ENCODE results near the gene OR4C3.
"Not testable (repeated sequence)": the region's sequence is repeated elsewhere in the genome, so short reads cannot be mapped to it uniquely, and the experiment has no call there.

OR4C3 gene

DNA sequence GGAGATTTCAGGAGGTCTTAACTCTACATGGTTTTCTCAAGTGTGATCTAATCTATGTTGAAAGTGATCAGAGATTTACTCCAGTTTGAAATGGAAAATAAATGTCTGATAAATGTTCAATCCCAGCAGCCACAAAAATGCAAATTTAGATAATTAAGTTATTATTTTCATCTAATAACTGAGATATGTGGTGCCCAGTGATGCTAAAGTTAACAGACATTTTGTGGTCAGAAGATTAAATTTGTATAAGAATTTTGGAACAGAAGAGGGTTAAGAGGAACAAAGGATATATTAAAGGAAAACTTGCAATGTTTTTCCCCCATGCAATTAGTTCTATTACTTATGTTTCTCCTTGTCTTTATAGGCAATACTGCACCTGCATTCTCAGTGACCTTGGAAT, at the start of gene OR4C3:
TSS of gene OR4C3 (plus strand) at position 301 of the 400 bp plus-strand sequence. CDS start 102 bp downstream, outside the sequence.
- not testable (repeated sequence) for DNase-seq (ENCODE audit: low read depth)

DNA sequence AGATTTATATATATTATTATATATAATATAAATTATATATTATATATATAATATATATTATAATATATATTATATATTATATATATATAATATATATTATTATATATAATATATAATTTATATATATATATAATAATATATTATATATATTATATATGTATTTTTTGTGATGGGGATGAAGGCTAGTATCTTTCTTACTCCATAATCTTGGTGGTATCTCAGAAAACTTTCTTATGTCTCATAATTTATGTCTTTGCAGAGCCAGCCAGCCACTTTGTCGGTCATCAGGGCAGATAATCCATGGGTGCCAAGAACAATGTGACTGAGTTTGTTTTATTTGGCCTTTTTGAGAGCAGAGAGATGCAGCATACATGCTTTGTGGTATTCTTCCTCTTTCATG, 18.8 kb upstream of the OR4C3 start, which contains the start of gene OR4S1:
TSS of gene OR4S1 (plus strand) at position 301 of the 400 bp plus-strand sequence. CDS start at position 301, 0 bp downstream.
- DNase-seq (ENCODE audit: low read depth), result no peak

DNA sequence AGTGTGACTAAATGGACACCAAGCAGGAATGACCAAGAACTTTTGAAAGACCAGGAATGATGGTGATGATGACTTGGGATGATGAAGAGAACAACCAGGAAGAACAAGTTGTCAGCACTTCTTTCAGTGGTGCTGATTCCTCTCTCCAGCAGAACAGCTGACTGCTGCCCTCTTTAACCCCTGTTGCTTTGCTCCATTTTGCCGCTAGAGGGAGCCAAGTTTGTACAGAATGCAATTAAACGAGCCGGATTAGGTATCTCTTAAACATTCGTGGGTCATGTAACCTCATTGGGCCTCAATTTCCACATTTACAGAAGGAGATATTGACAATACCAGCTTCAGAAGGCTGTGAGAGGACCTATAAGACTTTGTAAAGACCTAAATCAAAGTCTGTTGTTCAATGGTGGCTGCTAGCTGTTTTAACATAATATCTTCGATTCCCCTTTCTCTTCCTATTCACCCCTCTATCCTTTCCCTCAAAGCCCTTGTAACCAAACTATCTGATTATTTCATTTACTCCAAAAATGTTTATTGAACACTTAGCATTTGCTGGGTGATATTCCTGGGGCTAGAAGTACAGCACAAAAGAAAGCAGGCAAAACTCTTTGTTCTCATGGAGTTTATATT, 16.8 kb upstream of the OR4C3 start:
- peak; percentile 40 for DNase-seq (ENCODE audit: low read depth)

DNA sequence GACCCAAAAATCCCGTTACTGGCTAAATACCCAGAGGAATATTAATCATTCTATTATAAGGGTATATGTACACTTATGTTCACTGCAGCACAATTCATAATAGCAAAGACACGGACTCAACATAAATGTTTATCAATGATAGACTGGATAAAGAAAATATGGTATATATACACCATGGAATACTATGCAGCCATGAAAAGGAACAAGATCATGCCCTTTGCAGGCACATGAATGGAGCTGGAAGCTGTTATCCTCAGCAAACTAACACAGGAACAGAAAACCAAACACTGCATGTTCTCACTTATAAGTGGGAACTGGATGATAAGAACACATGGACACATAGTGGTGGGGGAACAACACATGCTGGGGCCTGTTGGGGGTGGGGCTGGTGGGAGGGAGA, 11.1 kb upstream of the OR4C3 start:
- not testable (repeated sequence) for DNase-seq (ENCODE audit: low read depth)

DNA sequence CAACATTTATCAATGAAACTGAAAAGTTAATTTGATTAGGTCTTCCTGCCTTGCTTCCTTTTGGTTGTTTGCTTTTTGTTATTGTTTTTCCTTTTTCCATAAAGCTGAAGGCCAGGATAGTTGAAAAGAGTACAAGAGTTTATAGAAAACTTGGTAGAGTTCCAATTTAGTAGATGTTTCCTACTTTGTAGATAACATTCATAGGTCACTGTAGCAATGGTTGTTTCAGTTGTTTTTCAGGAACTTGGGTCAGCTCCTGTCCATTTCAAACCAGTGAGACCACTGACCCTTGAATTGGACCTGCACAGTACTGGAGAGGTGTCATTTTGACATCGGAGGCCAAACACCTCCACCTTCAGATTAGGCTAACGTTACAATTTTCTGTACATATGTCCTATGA, 4.9 kb upstream of the OR4C3 start:
- not testable (repeated sequence) for DNase-seq (ENCODE audit: low read depth)

DNA sequence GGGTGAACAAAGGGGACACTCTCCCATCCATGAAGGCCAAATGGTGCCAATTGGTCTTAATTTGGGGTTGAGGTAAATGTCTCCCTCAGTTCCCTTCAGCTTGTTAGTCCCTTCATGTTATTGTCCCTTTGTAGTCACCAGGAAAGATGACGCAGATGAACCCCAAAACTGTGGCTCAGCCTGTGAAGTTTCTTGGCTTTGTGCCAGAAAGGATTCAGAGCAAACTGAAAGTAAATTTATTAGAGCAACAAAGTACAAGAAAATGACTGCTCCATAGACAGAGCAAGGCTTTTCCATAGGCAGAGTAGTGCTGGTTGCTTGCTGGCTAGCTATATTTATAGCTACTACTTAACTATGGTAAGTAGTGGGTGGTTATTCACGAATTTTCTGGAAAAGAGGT, 16.7 kb downstream of the OR4C3 start:
- DNase-seq (ENCODE audit: low read depth), result no peak

DNA sequence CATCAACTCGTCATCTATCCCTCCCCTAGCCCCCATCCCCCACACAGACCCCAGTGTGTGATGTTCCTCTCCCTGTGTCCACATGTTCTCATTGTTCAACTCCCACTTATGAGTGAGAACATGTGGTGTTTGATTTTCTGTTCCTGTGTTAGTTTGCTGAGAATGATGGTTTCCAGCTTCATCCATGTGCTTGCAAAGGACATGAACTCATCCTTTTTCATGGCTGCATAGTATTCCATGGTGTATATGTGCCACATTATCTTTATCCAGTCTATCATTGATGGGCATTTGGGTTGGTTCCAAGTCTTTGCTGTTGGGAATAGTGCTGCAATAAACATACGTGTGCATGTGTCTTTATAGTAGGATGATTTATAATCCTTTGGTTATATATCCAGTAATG, 17.8 kb downstream of the OR4C3 start:
- not testable (repeated sequence) for DNase-seq (ENCODE audit: low read depth)

DNA sequence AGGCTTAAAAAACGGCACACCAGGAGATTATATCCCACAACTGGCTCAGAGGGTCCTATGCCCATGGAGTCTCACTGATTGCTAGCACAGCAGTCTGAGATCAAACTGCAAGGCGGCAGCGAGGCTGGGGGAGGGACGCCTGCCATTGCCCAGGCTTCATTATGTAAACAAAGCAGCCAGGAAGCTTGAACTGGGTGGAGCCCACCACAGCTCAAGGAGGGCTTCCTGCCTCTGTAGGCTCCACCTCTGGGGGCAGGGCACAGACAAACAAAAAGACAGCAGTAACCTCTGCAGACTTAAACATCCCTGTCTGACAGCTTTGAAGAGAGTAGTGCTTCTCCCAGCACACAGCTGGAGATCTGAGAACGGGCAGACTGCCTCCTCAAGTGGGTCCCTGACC, 21.6 kb downstream of the OR4C3 start:
- not testable (repeated sequence) for DNase-seq (ENCODE audit: low read depth)

DNA sequence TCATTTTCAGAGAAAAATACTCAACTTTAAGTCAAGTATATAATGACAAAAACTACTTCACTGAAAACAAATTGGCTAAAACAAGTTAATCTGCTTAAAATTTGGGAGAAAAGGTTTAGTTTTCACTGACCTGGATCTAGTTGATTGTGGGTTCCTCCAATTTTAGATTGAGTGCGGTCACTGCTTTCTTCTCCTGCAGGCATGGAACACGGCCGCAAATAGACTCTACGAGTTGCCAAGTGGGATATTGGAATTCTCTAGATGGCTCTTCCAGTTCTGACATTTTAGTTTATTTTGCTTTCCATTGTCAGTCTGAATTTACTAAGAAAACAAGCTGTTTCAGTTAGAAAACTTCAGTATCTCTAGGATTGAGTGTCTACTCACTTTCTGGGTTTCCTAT, 29.3 kb downstream of the OR4C3 start:
- no peak for DNase-seq (ENCODE audit: low read depth)

DNA sequence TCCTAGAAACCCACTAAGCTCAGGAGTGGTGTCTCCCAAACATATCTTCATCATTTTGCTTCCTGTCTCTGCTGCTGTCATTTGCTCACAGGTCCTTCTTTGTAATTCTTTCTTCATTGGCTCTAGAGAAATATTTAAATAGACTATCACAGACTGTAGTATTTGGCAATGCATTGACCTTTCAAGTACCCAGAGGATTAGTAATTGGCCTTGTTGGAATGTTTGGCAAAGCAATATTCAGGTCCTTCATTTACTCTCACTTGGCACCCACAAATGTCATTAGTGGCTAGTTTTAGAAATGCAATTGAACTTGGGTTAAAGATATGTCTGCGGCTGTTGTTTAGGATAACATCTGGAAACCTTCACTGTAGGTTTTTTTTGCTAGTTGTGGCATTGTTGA, 30.0 kb downstream of the OR4C3 start:
- DNase-seq (ENCODE audit: low read depth), result no peak

DNA sequence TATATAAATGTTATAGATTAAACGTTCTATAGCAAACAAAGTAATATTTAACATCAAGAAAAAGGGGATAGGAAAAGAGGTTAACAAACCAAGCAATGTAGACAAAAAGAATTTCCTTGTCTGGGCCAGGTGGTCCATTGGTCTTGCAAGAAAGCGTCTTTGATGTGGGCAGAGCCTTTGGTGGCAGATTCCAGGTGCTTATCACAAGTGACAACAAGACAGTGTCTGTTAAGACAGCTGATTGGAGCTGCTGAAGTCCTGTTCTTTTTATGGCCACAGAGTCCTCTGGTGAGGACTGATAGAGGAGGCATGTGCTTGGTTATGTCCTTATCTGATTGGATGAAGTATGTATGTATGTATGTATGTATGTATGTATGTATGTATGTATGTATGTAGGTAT, 36.6 kb downstream of the OR4C3 start:
- DNase-seq (ENCODE audit: low read depth), result not testable (repeated sequence)

DNA sequence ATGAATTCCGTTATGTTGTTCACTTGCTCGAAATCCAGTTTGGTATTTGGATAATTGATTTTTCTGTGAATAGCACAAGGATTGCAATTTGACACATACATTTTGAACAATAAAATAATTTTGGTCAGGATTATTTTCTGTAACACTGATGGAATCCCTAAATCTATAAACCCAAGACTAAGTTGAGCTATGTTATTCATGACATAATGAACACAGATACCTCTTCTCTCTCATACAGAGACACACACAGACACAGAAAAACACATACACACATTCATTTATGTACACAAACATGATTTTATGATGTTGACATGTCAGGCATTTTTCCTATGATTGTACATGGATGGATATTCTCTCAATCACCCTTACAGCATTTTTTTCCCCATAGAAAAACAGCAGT, 41.6 kb downstream of the OR4C3 start, which contains the start of gene OR4C5:
TSS of gene OR4C5 (minus strand) at position 101 of the 400 bp plus-strand sequence. CDS start at position 101, 0 bp downstream.
- no peak for DNase-seq (ENCODE audit: low read depth)

Measured in stimulated activated CD4-positive, alpha-beta T cell treated with anti-CD3 and anti-CD28 coated beads, Interleukin-2, amount 100 ng/mL, for 4 hours (primary cell).